ENCODE measurements around the gene SFI1.

DNA sequence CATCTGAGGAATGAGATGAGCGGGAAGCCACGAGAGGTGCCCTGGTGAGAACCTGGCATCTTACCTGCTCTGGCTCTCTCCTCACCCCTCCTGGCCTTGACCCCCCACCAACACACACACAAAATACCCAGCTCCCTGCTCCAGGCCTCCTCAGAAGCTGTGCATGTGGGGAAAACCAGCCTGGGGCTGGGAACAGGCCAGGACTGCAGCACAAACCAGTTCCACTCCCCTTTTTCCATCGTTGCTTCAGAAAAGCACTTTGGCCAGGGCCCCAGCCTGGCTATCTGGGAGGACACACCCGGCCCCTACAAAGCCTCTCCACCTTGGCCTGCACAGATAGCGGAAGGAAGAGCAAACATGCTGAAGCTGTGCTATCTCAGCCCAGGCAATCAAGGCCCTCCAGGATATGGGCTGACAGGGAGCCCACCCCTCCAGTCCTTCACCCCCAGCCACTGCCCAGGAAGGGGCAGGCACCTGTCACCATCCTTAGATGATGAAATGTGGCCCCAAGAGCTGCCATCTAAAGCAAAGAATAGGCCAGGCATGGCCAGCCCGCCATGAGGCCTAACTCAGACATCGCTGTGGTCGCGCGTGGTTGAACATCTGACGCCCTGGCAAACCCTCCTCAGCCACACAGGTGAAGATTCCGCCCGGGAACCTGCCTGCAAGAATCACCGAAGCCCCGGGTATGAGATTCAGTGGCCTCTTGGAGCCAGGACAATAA lies 130.3 kb downstream of the SFI1 start:
- TF ChIP-seq RFX5 (IDR thresholded peaks at IDR 0.05; ENCODE audit: low read depth, low read length) (no peak), NFE2L2 (IDR thresholded peaks at IDR 0.05; ENCODE audit: low read depth, low read length) (no peak), SMC3 (IDR thresholded peaks at IDR 0.05; ENCODE audit: low read depth, low read length) (no peak), POLR2A (IDR thresholded peaks at IDR 0.05; ENCODE audit: low read depth, low read length) (no peak), MAZ (IDR thresholded peaks at IDR 0.05; ENCODE audit: borderline replicate concordance, low read depth, low read length) (no peak), RAD21 (IDR thresholded peaks at IDR 0.05; ENCODE audit: low read length) (no peak), BHLHE40 (IDR thresholded peaks at IDR 0.05; ENCODE audit: low read depth, low read length) (no peak)
- TF ChIP-seq, protein P1, sequence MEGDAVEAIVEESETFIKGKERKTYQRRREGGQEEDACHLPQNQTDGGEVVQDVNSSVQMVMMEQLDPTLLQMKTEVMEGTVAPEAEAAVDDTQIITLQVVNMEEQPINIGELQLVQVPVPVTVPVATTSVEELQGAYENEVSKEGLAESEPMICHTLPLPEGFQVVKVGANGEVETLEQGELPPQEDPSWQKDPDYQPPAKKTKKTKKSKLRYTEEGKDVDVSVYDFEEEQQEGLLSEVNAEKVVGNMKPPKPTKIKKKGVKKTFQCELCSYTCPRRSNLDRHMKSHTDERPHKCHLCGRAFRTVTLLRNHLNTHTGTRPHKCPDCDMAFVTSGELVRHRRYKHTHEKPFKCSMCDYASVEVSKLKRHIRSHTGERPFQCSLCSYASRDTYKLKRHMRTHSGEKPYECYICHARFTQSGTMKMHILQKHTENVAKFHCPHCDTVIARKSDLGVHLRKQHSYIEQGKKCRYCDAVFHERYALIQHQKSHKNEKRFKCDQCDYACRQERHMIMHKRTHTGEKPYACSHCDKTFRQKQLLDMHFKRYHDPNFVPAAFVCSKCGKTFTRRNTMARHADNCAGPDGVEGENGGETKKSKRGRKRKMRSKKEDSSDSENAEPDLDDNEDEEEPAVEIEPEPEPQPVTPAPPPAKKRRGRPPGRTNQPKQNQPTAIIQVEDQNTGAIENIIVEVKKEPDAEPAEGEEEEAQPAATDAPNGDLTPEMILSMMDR (conservative IDR thresholded peaks at IDR 0.05; ENCODE audit: low read depth, low read length) = no peak
- TF ChIP-seq, protein P2, sequence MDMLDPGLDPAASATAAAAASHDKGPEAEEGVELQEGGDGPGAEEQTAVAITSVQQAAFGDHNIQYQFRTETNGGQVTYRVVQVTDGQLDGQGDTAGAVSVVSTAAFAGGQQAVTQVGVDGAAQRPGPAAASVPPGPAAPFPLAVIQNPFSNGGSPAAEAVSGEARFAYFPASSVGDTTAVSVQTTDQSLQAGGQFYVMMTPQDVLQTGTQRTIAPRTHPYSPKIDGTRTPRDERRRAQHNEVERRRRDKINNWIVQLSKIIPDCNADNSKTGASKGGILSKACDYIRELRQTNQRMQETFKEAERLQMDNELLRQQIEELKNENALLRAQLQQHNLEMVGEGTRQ (IDR thresholded peaks at IDR 0.05; ENCODE audit: low read depth, low read length) = no peak

Measured in IMR-90 (cell line).